Measurements from ENCODE around the gene CSRNP3.
"Not testable (repeated sequence)": the region's sequence is repeated elsewhere in the genome, so short reads cannot be mapped to it uniquely, and the experiment has no call there.

GRCh38 chr2:165590999-165591398, 121.5 kb downstream of the CSRNP3 start:
- TF ChIP-seq CTCF (IDR thresholded peaks at IDR 0.05); EZH2 (IDR thresholded peaks at IDR 0.05; ENCODE audit: borderline replicate concordance, insufficient read depth, low read depth, low read length, poor library complexity, severe bottlenecking): not testable (repeated sequence)
